ENCODE data around the gene HFE.

Gene HFE

GRCh38 chr6:26122005-26122388 is 34.8 kb downstream of the HFE start:
- in situ Hi-C loops (cut with HindIII; ENCODE audit: low sequenced_read_pairs): no loop called here
- no peak overlapping the region for H3K4me3 ChIP-seq (ENCODE audit: low read depth, low read length)
- TF ChIP-seq CTCF (IDR thresholded peaks at IDR 0.05; ENCODE audit: low read depth, low read length, missing control alignments): no peak
- no peak for DNase-seq (ENCODE audit: low read depth)

GRCh38 chr6:26122402-26122792 is 35.2 kb downstream of the HFE start:
- DNase-seq (ENCODE audit: low read depth): no peak
- in situ Hi-C loops (cut with HindIII; ENCODE audit: low sequenced_read_pairs): no loop called here
- TF ChIP-seq CTCF (IDR thresholded peaks at IDR 0.05; ENCODE audit: low read depth, low read length, missing control alignments): no peak
- H3K4me3 ChIP-seq (ENCODE audit: low read depth, low read length): peak overlapping the region; percentile 98

GRCh38 chr6:26122793-26123674 is 35.8 kb downstream of the HFE start:
- TF ChIP-seq CTCF (IDR thresholded peaks at IDR 0.05; ENCODE audit: low read depth, low read length, missing control alignments): no peak
- H3K4me3 ChIP-seq (ENCODE audit: low read depth, low read length): peak overlapping the region; percentile 98
- DNase-seq (ENCODE audit: low read depth): peak; percentile 92
- in situ Hi-C loops (cut with HindIII; ENCODE audit: low sequenced_read_pairs): no loop called here

GRCh38 chr6:26123675-26123946 is 36.4 kb downstream of the HFE start:
- no peak for DNase-seq (ENCODE audit: low read depth)
- H3K4me3 ChIP-seq (ENCODE audit: low read depth, low read length): peak overlapping the region; percentile 98
- in situ Hi-C loops (cut with HindIII; ENCODE audit: low sequenced_read_pairs): no loop called here
- no peak for TF ChIP-seq CTCF (IDR thresholded peaks at IDR 0.05; ENCODE audit: low read depth, low read length, missing control alignments)

- in situ Hi-C loops (cut with HindIII; ENCODE audit: low sequenced_read_pairs): no loop called here
- DNase-seq (ENCODE audit: low read depth): peak; percentile 98
- TF ChIP-seq CTCF (IDR thresholded peaks at IDR 0.05; ENCODE audit: low read depth, low read length, missing control alignments): no peak
- peak overlapping the region; percentile 98 for H3K4me3 ChIP-seq (ENCODE audit: low read depth, low read length)
These were observed 36.9 kb downstream of the HFE start for GRCh38 chr6:26123947-26124780.

GRCh38 chr6:26124781-26125685 is 37.8 kb downstream of the HFE start:
- H3K4me3 ChIP-seq (ENCODE audit: low read depth, low read length): peak overlapping the region; percentile 98
- no peak for TF ChIP-seq CTCF (IDR thresholded peaks at IDR 0.05; ENCODE audit: low read depth, low read length, missing control alignments)
- DNase-seq (ENCODE audit: low read depth): no peak
- in situ Hi-C loops (cut with HindIII; ENCODE audit: low sequenced_read_pairs): no loop called here
